ENCODE measurements around the gene KRTAP5-8.
"Not testable (repeated sequence)": the region's sequence is repeated elsewhere in the genome, so short reads cannot be mapped to it uniquely, and the experiment has no call there.

The KRTAP5-8 gene

GRCh38 chr11:71518506-71519471 lies 19.0 kb upstream of the KRTAP5-8 start:
- no peak for DNase-seq

DNA sequence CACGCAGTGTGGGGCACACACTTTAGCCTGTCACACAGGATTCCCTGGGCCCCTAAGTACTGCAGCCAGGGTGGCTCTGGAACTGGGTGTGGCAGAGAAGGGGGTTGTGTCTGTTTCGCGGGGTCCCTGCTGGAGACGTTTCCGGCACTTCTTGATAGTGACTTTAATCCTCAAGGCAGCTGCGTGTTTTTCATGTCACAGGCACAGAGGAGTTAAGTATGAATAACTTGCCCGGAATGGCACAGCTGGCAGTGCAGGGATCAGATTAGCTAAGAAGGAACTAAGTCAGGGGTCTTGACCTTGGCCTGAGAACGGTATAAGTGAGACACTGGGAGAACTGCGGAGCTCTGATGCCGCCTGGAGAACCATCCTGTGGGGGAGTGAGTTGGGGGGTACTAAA lies 18.3 kb upstream of the KRTAP5-8 start:
- DNase-seq: no peak

- no peak for DNase-seq
These were observed 12.5 kb upstream of the KRTAP5-8 start for GRCh38 chr11:71525188-71525937.

GRCh38 chr11:71525938-71526495 lies 11.8 kb upstream of the KRTAP5-8 start:
- DNase-seq: no peak

DNA sequence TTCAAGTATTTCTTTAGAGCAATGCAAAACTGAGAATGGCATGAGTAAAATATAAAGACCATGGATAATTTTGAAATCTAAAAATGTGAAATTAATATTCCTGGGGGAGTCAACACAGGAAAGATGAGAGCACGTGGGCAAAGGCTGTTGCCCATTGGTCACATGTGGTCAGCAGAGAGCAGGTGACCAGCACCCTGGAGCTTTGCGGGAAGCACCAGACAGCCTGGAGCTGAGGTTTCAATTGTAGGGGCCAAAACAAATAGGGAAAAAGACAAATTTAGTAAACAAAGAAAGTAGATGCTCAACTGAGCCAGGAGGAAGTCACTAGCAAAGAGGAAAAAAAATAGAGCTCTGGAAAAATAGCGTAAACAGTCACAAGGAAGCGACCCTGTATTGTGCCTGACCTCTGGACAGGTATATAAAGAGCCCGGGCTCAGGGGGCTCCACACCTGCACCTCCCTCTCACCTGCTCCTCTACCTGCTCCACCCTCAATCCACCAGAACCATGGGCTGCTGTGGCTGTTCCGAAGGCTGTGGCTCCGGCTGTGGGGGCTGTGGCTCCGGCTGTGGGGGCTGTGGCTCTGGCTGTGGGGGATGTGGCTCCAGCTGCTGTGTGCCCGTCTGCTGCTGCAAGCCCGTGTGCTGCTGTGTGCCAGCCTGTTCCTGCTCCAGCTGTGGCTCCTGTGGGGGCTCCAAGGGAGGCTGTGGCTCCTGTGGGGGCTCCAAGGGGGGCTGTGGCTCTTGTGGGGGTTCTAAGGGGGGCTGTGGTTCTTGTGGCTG lies 10.8 kb upstream of the KRTAP5-8 start, which contains the start of gene KRTAP5-7:
Gene KRTAP5-7 (plus strand): TSS at position 472 of the 780 bp plus-strand sequence. CDS start 34 bp downstream, at position 506.
- not testable (repeated sequence) for DNase-seq

GRCh38 chr11:71527576-71528210 lies 10.1 kb upstream of the KRTAP5-8 start:
- no peak for DNase-seq

GRCh38 chr11:71530602-71531001 lies 7.2 kb upstream of the KRTAP5-8 start:
- DNase-seq: no peak

DNA sequence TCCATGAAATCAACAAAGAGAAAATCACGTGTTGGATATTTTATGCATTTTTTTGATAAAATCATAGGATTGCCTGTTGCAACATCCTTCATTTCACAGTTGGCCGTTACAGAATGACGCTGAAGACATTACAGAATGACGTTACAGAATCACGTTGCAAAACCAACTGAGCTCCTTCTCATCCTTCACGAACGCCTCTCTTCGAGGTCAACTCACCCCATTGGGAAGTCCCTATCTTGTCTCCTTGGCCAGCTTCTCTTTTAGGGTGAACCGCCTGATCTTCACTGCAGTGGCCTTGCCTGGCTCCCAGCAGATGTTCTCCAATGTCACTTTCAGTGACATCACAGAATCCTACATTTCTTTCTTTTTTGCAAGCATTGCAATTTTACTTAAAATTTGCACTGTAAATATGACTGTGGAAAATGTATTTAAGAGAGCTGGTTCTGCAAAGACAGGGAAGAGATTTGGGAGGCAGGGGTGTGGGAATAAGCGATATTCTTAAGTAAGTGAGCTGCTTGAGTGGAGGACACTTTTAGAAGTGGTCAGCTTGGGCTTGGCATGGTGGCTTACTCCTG lies 5.7 kb upstream of the KRTAP5-8 start:
- DNase-seq: no peak

DNA sequence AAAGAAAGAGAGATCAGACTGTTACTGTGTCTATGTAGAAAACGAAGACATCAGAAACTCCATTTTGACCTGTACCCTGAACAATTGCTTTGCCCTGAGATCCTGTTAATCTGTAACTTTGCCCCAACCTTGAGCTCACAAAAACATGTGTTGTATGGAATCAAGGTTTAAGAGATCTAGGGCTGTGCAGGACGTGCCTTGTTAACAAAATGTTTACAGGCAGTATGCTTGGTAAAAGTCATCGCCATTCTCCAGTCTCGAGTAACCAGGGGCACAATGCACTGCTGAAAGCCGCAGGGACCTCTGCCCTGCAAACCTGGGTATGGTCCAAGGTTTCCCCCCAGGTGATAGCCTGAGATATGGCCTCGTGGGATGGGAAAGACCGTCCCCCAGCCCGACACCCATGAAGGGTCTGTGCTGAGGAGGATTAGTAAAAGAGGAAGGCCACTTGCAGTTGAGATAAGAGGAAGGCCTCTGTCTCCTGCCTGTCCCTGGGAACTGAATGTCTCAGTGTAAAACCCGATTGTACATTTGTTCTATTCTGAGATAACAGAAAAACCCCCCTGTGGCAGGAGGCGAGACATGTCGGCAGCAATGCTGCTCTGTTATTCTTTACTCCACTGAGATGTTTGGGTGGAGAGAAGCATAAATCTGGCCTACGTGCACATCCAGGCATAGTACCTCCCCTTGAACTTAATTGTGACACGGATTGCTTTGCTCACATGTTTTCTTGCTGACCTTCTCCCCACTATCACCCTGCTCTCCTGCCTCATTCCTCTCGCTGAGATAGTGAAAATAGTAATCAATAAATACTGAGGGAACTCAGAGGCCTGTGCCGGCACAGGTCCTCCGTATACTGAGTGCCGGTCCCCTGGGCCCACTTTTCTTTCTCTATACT lies 2.9 kb upstream of the KRTAP5-8 start:
- DNase-seq: not testable (repeated sequence)

- DNase-seq: no peak
These were observed 2.0 kb upstream of the KRTAP5-8 start for GRCh38 chr11:71535825-71536224.

DNA sequence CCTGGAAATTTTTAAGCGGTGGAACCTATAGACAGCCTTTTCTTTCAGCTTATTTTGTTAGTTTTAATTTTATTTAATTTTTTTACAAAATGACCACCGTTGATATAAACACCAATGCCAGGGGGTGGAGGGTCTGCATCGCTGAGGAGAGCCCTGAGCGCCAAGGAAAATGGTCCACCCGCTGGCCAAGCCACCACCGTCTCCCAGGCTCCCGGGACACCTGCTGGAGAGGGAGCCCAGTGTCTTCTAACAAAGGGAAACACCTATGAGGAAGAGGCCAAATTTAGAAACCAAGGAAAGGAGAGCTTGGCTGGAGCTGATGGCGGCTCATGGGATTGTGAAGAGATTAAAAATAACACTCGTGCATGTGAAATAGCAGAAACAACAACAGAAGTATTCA lies 288 bp upstream of the KRTAP5-8 start:
- DNase-seq: no peak

GRCh38 chr11:71538666-71538990 lies 803 bp downstream of the KRTAP5-8 start:
- no peak for DNase-seq

DNA sequence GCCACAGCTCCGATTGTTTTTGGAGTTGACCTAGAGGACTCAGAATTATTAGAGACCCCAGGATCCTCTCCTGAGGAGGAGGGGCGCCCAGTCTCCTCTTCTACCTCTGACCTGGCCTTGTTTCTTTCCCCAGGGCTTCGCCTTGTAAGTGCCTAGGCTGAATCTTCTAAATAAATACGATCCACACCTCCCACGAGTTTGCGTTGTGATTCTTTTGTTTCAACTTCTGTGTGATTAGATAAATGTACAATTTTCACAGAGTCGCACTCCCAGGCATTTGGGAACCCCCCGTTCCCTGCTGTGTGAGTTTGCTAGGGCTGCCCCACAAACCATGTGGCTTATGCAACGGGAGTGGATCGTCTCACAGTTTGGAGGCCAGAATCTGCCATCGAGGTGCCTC lies 1.2 kb downstream of the KRTAP5-8 start:
- DNase-seq: no peak

DNA sequence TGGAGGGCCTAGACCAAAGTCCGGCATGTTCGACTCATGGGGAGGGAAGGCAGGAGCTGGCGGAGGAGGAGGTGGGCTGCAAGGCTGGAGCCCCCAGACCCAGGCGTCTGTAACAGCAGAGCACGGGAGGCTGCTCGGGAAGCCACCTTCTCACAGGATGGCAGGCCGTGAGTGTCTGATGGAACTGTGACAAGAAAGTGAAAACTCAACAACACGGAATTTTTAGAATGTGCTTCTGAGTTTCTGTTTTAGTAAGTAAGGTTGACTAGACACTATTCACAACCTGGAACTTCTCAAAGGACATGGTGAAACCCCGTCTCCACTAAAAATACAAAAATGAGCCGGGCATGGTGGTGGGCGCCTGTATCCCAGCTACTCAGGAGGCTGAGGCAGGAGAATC lies 2.1 kb downstream of the KRTAP5-8 start:
- not testable (repeated sequence) for DNase-seq

- not testable (repeated sequence) for DNase-seq
These were observed 2.9 kb downstream of the KRTAP5-8 start for GRCh38 chr11:71540521-71541304.

DNA sequence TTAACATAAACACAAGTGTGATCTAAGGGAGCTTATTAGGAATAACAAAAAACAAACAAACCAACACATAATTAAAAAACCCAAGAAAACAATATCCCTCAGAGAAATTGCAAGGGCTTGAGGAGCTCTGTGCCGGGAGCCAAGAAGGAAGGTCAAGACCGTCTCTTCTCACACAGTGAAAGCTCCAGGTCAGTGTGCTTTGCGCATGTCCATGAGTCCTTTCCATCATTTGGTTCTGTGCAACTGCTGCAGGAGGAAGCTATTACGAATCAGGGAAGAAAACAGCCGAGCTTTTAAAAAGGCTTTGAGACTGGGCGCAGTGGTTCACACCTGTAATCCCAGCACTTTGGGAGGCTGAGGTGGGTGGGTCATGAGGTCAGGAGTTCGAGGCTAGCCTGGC lies 4.6 kb downstream of the KRTAP5-8 start:
- DNase-seq: no peak

DNA sequence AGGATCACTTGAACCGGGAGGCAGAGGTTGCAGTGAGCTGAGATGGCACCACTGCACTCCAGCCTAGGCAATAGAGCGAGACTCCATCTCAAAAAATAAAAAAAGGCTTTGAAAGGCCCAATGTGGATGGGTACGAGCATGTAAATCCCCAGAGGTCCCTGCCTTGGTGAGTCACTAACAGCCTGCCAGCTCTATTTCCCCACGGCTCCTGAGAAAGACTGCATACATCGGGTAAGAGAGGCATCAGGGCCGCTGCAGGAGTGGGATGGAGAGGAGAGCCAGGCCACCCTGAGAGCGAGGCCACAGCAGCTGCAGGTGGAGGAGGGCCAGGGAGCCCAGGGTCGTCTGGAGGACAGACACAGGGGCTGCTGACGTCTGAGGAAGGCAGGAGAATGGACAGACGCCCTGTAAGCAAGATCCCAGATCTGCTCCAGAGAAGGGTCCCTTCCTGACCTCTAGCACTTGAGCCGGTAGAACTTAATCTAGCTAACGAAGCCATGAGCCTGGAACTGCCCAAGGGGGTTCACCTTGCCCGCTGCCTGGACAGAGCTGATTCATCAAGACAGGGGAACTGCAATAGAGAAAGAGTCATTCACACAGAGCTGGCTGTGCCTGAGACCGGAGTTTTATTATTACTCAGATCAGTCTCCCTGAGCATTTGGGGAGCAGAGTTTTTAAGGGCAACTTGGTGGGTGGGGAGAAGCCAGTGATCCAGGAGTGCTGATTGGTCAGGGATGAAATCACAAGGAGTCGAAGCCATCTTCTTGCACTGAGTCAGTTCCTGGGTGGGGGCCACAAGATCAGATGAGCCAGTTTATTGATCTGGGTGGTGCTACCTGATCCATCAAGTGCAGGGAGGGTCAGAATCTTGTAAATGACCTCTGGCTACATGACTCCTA lies 5.3 kb downstream of the KRTAP5-8 start:
- DNase-seq: no peak

DNA sequence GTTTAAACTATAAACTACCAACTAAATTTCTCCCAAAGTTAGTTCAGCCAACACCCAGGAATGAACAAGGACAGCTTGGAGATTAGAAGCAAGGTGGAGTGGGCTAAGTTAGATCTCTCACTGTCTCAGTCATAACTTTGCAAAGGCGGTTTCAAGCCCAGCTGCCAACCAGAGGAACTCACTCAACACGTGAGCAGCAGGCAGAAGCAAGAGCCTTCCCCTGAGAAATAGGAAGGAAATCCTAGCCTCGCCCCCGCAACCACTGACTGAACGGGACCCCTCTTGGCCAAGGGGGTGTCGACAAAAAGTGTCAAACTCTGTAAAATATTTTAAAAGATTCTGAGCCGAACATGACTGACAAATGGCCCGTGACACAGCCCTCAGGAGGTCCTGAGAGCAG lies 6.0 kb downstream of the KRTAP5-8 start:
- no peak for DNase-seq
